Endometrial microvascular endothelial cells (primary cell): ENCODE measurements around the gene HAL. TPM values are rescaled to one million over a fixed set of nuclear protein-coding genes. Genes with fewer than 3 reads are reported as not detected.
"Not testable (repeated sequence)": the region's sequence is repeated elsewhere in the genome, so short reads cannot be mapped to it uniquely, and the experiment has no call there.

Experiments used
- in situ Hi-C: cut with HindIII; loops from 2 replicates; pipeline ENCODE4 v1.10.0; 2017; ENCODE audit warnings: low sequenced_read_pairs, low pct_unique_long_range_greater_than_20kb; ENCODE audit errors: inconsistent ontology term
- total RNA-seq: library from RNA; depleted of rRNA; stranded (reverse); fragments of >200 nt; gene quantifications from one replicate; pipeline ENCODE4 v1.2.3, GENCODE V29; 2015; ENCODE audit errors: inconsistent ontology term

HAL gene
- total RNA-seq, 1 donor from 2014 or later: 0.09 TPM

GRCh38 chr12:95980437-95980836, 15.7 kb downstream of the HAL start:
- in situ Hi-C loops: no loop called here

DNA sequence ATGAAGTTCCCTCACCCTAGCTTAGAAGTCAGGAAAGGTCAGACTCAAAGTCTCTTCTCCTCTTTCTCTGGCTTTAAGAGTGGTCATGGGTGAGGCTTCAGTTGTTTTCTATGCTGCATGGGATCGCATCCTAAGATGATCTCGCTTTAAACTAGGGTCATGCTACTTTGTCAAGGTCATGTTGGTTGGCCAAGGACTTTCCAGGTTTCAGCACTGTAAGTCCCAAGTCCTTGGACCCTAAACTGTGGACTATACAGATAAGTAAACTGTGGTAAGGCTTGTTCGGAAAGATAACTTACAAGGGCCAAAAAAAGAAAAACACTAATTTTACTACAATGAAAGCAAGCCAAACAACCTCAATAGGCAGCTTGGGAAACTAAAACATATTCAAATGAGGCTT, 17.4 kb downstream of the HAL start:
- in situ Hi-C loops: no loop called here

GRCh38 chr12:95978351-95978750, 17.8 kb downstream of the HAL start:
- in situ Hi-C loops: no loop called here

DNA sequence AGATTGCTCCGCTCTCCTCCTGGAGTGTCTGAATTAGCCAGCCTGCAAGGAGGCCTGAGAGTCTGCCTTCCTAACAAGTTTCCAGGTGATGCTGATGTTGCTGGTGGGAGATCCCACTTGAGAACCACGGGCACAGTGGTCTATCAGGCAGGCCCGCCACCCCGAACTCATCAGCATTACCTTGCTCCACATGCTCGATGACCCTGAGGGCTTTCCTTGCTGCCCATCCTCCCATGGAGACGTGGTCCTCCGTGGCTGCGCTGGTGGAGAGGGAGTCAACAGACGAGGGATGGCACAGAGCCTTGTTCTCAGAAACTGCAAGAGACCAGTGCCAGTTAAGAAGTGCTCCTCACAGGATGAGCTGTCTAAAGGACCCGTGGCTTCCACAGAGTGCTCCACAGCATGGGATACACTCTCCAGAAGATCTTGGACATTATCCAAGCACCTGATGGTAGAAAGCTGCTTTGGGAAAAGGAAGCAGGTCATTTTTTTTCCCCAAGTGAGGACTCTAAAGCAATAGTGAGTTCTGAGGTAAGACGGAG, 18.3 kb downstream of the HAL start:
- in situ Hi-C loops: no loop called here

DNA sequence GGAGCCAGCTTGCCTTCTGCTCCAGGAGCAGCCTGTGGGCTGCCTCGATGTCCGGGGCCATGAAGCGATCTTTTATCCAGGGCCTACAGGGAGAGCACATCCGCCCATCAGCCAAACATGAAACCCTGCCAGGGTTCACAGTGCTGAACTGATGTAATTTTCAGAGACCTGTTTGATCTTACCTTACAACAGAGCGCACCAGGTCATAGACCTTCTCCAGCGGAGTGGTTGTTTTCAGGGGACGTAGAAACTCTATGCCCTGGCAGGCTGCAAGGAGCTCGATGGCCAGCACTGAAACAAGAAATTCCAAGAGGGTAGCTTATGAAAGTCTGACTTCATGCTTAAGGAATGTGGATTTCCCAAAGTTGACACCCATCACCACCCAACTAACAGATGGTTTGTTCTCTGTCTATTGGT, 19.7 kb downstream of the HAL start:
- in situ Hi-C loops: no loop called here

- in situ Hi-C loops: no loop called here
These were observed 20.7 kb downstream of the HAL start for GRCh38 chr12:95975491-95975890.

GRCh38 chr12:95974358-95974757, 21.8 kb downstream of the HAL start:
- in situ Hi-C loops: no loop called here

DNA sequence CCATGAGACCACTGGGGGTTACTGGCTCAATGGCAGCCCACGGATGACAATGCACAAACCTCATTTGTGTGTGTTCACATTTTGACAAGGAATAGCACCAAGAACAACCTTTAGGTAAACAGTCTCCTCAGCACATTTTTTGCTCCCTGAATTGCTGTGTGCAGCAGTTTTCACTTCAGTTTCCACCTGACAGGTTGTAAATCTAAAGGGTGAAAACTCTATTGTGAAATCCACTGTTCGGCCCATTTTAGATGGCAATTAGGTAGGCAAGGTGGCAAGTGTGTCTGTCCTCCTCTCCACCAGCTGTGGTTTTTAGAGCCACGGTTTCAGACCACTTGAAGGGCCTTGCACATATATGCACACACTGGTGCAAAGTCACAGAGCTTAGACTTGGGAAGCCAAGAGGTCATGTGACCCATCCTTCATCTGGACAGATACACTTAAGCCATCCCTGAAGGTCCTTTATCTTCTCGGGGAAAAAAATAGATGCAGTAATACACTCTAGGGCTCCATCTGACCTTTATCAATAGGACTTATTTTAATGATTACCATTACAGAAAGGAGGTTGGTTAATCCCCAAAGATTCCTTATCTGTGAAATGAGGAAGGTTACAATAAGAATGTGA, 23.2 kb downstream of the HAL start:
- in situ Hi-C loops: no loop called here

- in situ Hi-C loops: no loop called here
These were observed 25.2 kb downstream of the HAL start for GRCh38 chr12:95970905-95971304.

DNA sequence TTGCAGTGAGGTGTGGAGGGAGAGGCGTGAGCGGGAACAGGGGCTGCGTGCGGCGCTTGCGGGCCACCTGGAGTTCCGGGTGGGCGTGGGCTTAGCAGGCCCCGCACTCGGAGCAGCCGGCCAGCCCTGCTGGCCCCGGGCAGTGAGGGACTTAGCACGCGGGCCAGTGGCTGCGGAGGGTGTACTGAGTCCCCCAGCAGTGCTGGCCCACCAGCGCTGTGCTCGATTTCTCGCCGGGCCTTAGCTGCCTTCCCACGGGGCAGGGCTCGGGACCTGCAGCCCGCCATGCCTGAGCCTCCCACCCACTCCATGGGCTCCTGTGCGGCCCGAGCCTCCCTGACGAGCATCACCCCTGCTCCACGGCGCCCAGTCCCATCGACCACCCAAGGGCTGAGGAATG, 27.0 kb downstream of the HAL start:
- in situ Hi-C loops: not testable (repeated sequence)

- in situ Hi-C loops: no loop called here
These were observed 28.8 kb downstream of the HAL start for GRCh38 chr12:95967301-95967700.

DNA sequence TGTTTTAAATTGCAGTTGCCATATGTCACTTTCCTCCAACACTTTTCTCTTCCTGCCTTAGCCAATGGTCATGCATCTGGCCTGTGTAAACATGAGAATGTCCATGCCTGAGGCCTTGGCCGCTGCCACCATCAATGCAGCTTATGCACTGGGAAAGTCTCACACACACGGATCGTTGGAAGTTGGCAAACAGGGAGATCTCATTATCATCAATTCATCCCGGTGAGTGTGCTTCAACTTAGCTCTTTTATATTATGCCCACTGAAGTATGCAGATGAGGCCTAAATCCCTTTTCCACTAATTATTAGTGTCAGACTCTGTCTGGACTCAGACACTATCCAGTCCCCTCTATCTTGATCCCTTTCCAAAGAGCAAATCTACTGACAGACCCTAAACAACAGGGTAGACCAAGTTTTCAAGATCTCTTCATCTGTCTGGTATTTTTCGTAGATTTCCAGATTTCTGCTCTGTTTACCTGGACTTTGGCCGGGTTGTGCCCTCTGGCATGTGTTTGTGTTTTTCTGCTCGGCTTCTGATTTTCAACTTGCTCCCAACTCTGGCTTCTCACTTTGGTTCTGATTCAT, 29.8 kb downstream of the HAL start:
- in situ Hi-C loops: no loop called here

DNA sequence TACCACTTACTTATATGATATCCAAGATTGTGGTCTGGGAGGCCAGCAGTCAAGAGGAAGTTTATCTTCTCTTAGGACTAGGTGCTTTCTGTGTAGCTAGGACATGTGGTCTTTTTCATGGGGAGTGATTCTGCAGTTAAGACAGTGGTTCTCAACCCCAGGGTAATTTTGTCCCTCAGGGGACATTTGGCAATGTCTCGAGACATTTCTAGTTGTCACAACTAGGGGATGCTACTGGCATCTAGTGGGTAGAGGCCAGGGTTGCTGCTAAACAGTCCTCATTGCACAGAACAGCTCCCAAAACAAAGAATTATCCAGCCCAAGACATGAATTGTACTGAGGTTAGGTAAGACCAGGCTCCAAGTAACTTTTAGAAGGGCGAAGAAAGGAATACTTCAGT, 33.0 kb downstream of the HAL start:
- in situ Hi-C loops: no loop called here

DNA sequence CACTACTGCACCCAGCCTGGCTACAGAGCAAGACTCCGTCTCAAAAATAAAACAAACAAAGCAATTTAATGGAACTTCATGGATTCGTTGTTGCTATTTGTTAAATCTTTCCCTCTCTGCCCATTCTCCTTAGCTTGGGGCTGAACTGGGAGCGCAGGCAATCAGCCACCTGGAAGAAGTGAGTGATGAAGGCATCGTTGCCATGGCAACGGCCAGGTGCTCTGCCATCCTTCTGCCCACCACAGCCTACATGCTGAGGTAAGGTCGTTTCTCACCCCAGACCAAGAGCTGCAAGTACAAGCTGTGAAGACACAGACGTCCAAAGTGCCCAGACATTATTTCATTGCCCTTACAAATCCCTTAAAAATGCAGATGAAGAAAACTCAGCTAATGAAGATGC, 33.9 kb downstream of the HAL start:
- in situ Hi-C loops: no loop called here

DNA sequence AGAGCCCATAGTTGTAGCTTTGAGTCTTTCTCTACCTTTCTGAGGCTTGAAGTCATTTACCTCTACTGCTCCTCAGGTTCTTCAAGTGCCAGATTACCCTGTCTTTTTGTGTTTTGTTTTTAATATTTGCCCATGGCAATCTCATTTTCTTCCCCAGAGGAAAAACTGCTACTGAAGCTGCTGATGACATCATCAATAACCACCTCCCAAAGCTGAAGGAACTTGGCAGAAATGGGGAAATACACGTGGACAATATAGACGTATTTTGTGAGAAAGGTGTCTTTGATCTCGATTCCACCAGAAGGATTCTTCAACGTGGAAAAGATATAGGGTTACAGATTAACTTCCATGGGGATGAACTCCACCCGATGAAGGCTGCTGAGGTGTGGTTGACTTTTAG, 35.9 kb downstream of the HAL start:
- in situ Hi-C loops: no loop called here

DNA sequence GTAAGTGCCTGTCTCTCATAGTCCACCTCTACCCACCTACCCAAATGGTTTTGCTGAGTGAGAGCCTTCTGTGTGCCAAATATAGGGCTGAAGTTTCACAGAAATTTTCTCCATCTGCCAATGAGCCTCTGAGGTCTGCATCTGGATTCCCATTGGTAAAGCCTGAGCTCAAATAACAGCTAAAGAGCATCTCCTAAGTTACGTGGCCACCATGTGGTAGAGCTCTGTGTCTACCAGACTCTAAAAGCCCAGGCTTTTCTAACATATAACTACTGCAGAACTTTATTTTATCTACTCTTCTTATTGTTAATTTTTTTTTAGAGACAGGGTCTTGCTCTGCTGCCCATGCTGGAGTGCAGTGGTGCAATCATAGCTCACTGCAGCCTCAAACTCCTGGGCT, 37.0 kb downstream of the HAL start:
- in situ Hi-C loops: no loop called here

GRCh38 chr12:95956557-95957145, 39.5 kb downstream of the HAL start:
- in situ Hi-C loops: no loop called here

DNA sequence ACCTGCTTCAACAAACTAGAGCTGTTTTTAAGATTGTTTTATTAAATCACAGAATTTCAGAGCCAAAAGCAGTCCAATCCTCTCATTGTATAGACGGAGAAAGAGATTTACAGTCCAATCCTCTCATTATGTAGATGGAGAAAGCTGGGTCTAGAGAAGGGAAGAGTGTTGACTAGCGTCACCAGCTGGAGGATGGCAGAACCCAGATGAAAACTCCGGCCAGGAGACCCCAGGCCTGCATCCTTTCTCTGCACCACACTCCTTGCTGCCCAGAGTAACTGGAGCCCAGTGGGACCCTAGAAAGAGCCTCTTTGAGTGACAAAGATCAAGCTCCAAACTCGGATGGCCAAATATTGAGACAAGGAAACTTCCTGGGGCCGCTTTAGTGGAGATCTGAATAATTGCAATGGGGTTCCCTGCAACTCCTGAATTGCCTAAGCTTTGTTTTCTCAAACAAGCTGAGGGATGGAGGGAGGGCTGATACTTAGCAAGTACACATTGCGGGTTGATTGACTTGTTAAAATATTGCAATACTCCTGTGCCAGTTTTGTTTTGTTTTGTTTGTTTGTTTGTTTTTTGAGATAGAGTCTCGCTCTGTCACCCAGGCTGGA, 40.5 kb downstream of the HAL start:
- in situ Hi-C loops: no loop called here

DNA sequence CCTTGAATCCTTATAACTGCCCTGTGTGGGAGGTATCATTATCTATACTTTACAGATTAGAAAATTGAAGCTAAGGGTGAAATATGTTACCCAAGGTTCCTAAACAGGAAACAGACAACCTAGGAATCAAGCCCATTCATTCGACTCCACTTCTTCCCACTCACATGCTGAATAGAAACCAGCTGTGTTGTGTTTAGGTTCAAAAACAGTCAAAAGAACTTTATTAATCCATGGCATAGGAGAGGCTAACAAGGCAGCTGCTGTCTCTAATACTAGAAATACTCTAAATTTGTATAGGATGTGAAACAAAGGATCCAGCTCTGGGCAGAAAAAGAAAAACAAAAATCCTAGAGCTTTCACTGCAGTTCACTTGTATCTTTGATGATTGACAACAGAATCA, 43.1 kb downstream of the HAL start:
- in situ Hi-C loops: no loop called here

- in situ Hi-C loops: no loop called here
These were observed 44.6 kb downstream of the HAL start for GRCh38 chr12:95951515-95951914.
